Measurements from ENCODE around the gene TRAPPC8. TPM values are rescaled to one million over a fixed set of nuclear protein-coding genes. Genes with fewer than 3 reads are reported as not detected.

TRAPPC8 gene
- total RNA-seq, 1 donor from 2014 or later, result 51.5 TPM

- peaks cover 14% of the 10 kb centered on the region for H3K4me1 ChIP-seq
- no peaks in the 10 kb centered on the region for H3K36me3 ChIP-seq
Observed at GRCh38 chr18:31973929-31974546, 31.1 kb upstream of the TRAPPC8 start.

GRCh38 chr18:31970617-31971016 is 27.7 kb upstream of the TRAPPC8 start:
- H3K4me2 ChIP-seq, result no peak overlapping the region
- no peaks in the 10 kb centered on the region for H3K9me3 ChIP-seq (ENCODE audit: low read depth)
- no peaks in the 10 kb centered on the region for H3K27me3 ChIP-seq
- Mint-ChIP-seq H3K36me3 (no peaks in the 10 kb centered on the region), H3K9me3 (peaks cover 23% of the 10 kb centered on the region), H3K4me1 (no peaks in the 10 kb centered on the region), H3K27ac (no peak overlapping the region), H3K4me3 (no peak overlapping the region), H3K27me3 (ENCODE audit: insufficient read depth, low read depth) (peaks cover under 1% of the 10 kb centered on the region)
- no peaks in the 10 kb centered on the region for H3K79me2 ChIP-seq (ENCODE audit: low read depth)
- no peak for TF ChIP-seq CTCF (IDR thresholded peaks at IDR 0.05)
- no peak for TF ChIP-seq EZH2 (IDR thresholded peaks at IDR 0.05)
- H3K9ac ChIP-seq, result no peak overlapping the region
- H3F3A ChIP-seq (ENCODE audit: low read depth), result no peaks in the 10 kb centered on the region
- H4K20me1 ChIP-seq (ENCODE audit: low read depth), result no peaks in the 10 kb centered on the region
- H2AFZ ChIP-seq (replicated peaks), result peak overlapping the region; percentile 72
- DNase-seq (ENCODE audit: low spot score), result no peak
- H3K4me3 ChIP-seq, result no peak overlapping the region
- H3K4me1 ChIP-seq, result no peaks in the 10 kb centered on the region
- H3K27ac ChIP-seq, result no peak overlapping the region
- H3K36me3 ChIP-seq, result no peaks in the 10 kb centered on the region

More at GRCh38 chr18:31973929-31974546, 31.1 kb upstream of the TRAPPC8 start:
- H3K4me2 ChIP-seq, result no peak overlapping the region
- no peak overlapping the region for H3K4me3 Mint-ChIP-seq
- H3K4me3 ChIP-seq, result no peak overlapping the region
- no peak overlapping the region for H3K27ac Mint-ChIP-seq
- DNase-seq (ENCODE audit: low spot score), result no peak
- no peaks in the 10 kb centered on the region for H4K20me1 ChIP-seq (ENCODE audit: low read depth)
- H3K9ac ChIP-seq, result no peak overlapping the region
- H3K27me3 ChIP-seq, result no peaks in the 10 kb centered on the region
- no peak overlapping the region for H3K27ac ChIP-seq
- no peak overlapping the region for H2AFZ ChIP-seq (replicated peaks)
- H3K27me3 Mint-ChIP-seq (ENCODE audit: insufficient read depth, low read depth), result no peaks in the 10 kb centered on the region
- no peak for TF ChIP-seq CTCF (IDR thresholded peaks at IDR 0.05)
- no peak for TF ChIP-seq EZH2phosphoT487 (IDR thresholded peaks at IDR 0.05)
- TF ChIP-seq EZH2 (IDR thresholded peaks at IDR 0.05), result no peak
- no peaks in the 10 kb centered on the region for H3K4me1 Mint-ChIP-seq
- no peaks in the 10 kb centered on the region for H3K36me3 Mint-ChIP-seq
- peaks cover 34% of the 10 kb centered on the region for H3K9me3 Mint-ChIP-seq
- peaks cover 6% of the 10 kb centered on the region for H3F3A ChIP-seq (ENCODE audit: low read depth)
- no peaks in the 10 kb centered on the region for H3K9me3 ChIP-seq (ENCODE audit: low read depth)
- no peaks in the 10 kb centered on the region for H3K79me2 ChIP-seq (ENCODE audit: low read depth)

- H2AFZ ChIP-seq (replicated peaks), result no peak overlapping the region
- no peak overlapping the region for H3K27ac Mint-ChIP-seq
- TF ChIP-seq EZH2 (IDR thresholded peaks at IDR 0.05) (no peak), EZH2phosphoT487 (IDR thresholded peaks at IDR 0.05) (no peak), CTCF (IDR thresholded peaks at IDR 0.05) (no peak)
- peaks cover 13% of the 10 kb centered on the region for H3K9me3 Mint-ChIP-seq
- H3K27ac ChIP-seq, result no peak overlapping the region
- no peaks in the 10 kb centered on the region for H3K36me3 Mint-ChIP-seq
- DNase-seq (ENCODE audit: low spot score), result no peak
- no peak overlapping the region for H3K4me3 ChIP-seq
- H3K79me2 ChIP-seq (ENCODE audit: low read depth), result no peaks in the 10 kb centered on the region
- H3K4me1 ChIP-seq, result no peaks in the 10 kb centered on the region
- no peaks in the 10 kb centered on the region for H3K36me3 ChIP-seq
- no peaks in the 10 kb centered on the region for H3K4me1 Mint-ChIP-seq
- no peak overlapping the region for H3K9ac ChIP-seq
- H4K20me1 ChIP-seq (ENCODE audit: low read depth), result no peaks in the 10 kb centered on the region
- no peak overlapping the region for H3K4me2 ChIP-seq
- peaks cover 6% of the 10 kb centered on the region for H3K27me3 Mint-ChIP-seq (ENCODE audit: insufficient read depth, low read depth)
- H3K9me3 ChIP-seq (ENCODE audit: low read depth), result no peaks in the 10 kb centered on the region
- no peak overlapping the region for H3K4me3 Mint-ChIP-seq
- H3K27me3 ChIP-seq, result no peaks in the 10 kb centered on the region
- H3F3A ChIP-seq (ENCODE audit: low read depth), result no peaks in the 10 kb centered on the region
Observed at GRCh38 chr18:31965316-31965970, 22.5 kb upstream of the TRAPPC8 start.

Data from neural progenitor cell (in vitro differentiated cells).